GM12878 (cell line): ENCODE results near the gene PRKRIP1.

Experiments
- CUX1 ChIP-seq: IDR thresholded peaks from 2 replicates; pipeline ENCODE4 v1.6.1; 2012; ENCODE audit warnings: improper control_type of control experiment, low read depth, low read length; ENCODE audit not compliant: insufficient replicate concordance
- EZH2 ChIP-seq: IDR thresholded peaks from 2 replicates; pipeline ENCODE4 v1.6.1; 2012; ENCODE audit warnings: low read depth, mild to moderate bottlenecking, control low read depth, inconsistent platforms, low read length, borderline replicate concordance; ENCODE audit not compliant: control insufficient read depth
- JUND ChIP-seq: IDR thresholded peaks from 2 replicates; pipeline ENCODE4 v1.6.1; 2012; ENCODE audit warnings: low read depth, mild to moderate bottlenecking, low read length, improper control_type of control experiment, moderate library complexity
- KDM1A ChIP-seq: fragments of 200-600 bp; sonication (generic); IDR thresholded peaks from 2 replicates; pipeline ENCODE4 v1.6.1; 2016; ENCODE audit warnings: borderline replicate concordance
- MXI1 ChIP-seq: fragments of 150-350 bp; IDR thresholded peaks from 2 replicates; pipeline ENCODE4 v1.6.1; 2011; ENCODE audit warnings: low read depth, mild to moderate bottlenecking, inconsistent platforms, low read length, improper control_type of control experiment
- MYB ChIP-seq: fragments of 150-350 bp; IDR thresholded peaks from 2 replicates; pipeline ENCODE4 v1.6.1; 2014; ENCODE audit warnings: mild to moderate bottlenecking, low read depth, low read length, borderline replicate concordance
- POLR2A ChIP-seq: IDR thresholded peaks from 2 replicates; pipeline ENCODE4 v1.6.1; 2011; ENCODE audit warnings: low read depth, mild to moderate bottlenecking, low read length
- POLR2AphosphoS2 ChIP-seq: IDR thresholded peaks from 2 replicates; pipeline ENCODE4 v1.6.1; 2011; ENCODE audit warnings: low read depth, mild to moderate bottlenecking, low read length, improper control_type of control experiment, moderate library complexity
- RELA ChIP-seq: fragments of 450-650 bp; IDR thresholded peaks from 2 replicates; pipeline ENCODE4 v1.8.0; 2014; ENCODE audit warnings: borderline replicate concordance; ENCODE audit not compliant: partially characterized antibody
- TCF7 ChIP-seq: IDR thresholded peaks from 2 replicates; pipeline ENCODE4 v1.6.1; 2014; ENCODE audit warnings: antibody characterized with exemption, borderline replicate concordance
- TF ChIP-seq, protein P1 (sequence below), 3 experiments: IDR thresholded peaks in 2 of 3; conservative IDR thresholded peaks in 1 of 3; 2 replicates each; pipeline ENCODE4 v1.5.1; 2011; ENCODE audit warnings: low read depth in 3 of 3, low read length in 3 of 3, mild to moderate bottlenecking in 3 of 3, control low read depth in 2 of 3, moderate library complexity in 2 of 3, inconsistent platforms in 1 of 3, mixed read lengths in 1 of 3; ENCODE audit not compliant: control insufficient read depth in 2 of 3, insufficient read depth in 1 of 3; ENCODE audit errors: extremely low read depth in 1 of 3
- TF ChIP-seq, protein P2 (sequence below): IDR thresholded peaks from 2 replicates; pipeline ENCODE4 v1.6.1; 2011; ENCODE audit warnings: mild to moderate bottlenecking, low read depth, low read length, moderate library complexity; ENCODE audit not compliant: insufficient replicate concordance
- TF ChIP-seq, protein P3 (sequence below): IDR thresholded peaks from 2 replicates; pipeline ENCODE4 v1.6.1; 2012; ENCODE audit warnings: low read depth, low read length, improper control_type of control experiment

- TF ChIP-seq, protein P1, sequence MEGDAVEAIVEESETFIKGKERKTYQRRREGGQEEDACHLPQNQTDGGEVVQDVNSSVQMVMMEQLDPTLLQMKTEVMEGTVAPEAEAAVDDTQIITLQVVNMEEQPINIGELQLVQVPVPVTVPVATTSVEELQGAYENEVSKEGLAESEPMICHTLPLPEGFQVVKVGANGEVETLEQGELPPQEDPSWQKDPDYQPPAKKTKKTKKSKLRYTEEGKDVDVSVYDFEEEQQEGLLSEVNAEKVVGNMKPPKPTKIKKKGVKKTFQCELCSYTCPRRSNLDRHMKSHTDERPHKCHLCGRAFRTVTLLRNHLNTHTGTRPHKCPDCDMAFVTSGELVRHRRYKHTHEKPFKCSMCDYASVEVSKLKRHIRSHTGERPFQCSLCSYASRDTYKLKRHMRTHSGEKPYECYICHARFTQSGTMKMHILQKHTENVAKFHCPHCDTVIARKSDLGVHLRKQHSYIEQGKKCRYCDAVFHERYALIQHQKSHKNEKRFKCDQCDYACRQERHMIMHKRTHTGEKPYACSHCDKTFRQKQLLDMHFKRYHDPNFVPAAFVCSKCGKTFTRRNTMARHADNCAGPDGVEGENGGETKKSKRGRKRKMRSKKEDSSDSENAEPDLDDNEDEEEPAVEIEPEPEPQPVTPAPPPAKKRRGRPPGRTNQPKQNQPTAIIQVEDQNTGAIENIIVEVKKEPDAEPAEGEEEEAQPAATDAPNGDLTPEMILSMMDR (IDR thresholded peaks at IDR 0.05 in 2 of 3, conservative IDR thresholded peaks at IDR 0.05 in 1 of 3; ENCODE audit: control insufficient read depth in 2 of 3, extremely low read depth in 1 of 3, insufficient read depth in 1 of 3, low read depth in 3 of 3, low read length in 3 of 3), result no peak
- TF ChIP-seq RELA (no peak), MXI1 (no peak), TCF7 (no peak), POLR2AphosphoS2 (no peak), CUX1 (no peak), POLR2A (no peak), JUND (no peak), KDM1A (no peak), MYB (no peak), EZH2 (no peak)
- TF ChIP-seq, protein P2, sequence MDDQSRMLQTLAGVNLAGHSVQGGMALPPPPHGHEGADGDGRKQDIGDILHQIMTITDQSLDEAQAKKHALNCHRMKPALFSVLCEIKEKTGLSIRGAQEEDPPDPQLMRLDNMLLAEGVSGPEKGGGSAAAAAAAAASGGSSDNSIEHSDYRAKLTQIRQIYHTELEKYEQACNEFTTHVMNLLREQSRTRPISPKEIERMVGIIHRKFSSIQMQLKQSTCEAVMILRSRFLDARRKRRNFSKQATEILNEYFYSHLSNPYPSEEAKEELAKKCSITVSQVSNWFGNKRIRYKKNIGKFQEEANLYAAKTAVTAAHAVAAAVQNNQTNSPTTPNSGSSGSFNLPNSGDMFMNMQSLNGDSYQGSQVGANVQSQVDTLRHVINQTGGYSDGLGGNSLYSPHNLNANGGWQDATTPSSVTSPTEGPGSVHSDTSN, result no peak
- TF ChIP-seq, protein P3, sequence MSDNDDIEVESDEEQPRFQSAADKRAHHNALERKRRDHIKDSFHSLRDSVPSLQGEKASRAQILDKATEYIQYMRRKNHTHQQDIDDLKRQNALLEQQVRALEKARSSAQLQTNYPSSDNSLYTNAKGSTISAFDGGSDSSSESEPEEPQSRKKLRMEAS, result no peak
Observed at GRCh38 chr7:102410918-102411317, 14.8 kb downstream of the PRKRIP1 start.
